Fibroblast of mammary gland (primary cell): Measurements from ENCODE around the gene TTLL8.

Experiments
- DNase-seq: peaks from one replicate; pipeline ENCODE4 v3.0.0-alpha.2; 2010; ENCODE audit warnings: low read depth
- H3K4me3 ChIP-seq: 2 replicates; pipeline ENCODE4 v1.5.1; 2011; ENCODE audit warnings: low read depth, mild to moderate bottlenecking, low read length, moderate library complexity; ENCODE audit not compliant: control insufficient read depth
- CTCF ChIP-seq: conservative IDR thresholded peaks from 2 replicates; pipeline ENCODE4 v1.5.1; 2011; ENCODE audit warnings: low read depth, low read length, inconsistent platforms; ENCODE audit not compliant: control insufficient read depth, insufficient read depth

The TTLL8 gene

GRCh38 chr22:50012211-50013181, 45.6 kb downstream of the TTLL8 start, which contains the start of gene IL17REL:
Gene IL17REL, minus strand, starts transcription at chr22:50012765. Its CDS starts 119 bp downstream, at chr22:50012646.
- DNase-seq: no peak
- H3K4me3 ChIP-seq: no peak within 1 kb of the TSS
- TF ChIP-seq CTCF: peak; percentile 22

- no peak for DNase-seq
- no peak for TF ChIP-seq CTCF
- H3K4me3 ChIP-seq: no peak overlapping the region
These were observed 46.5 kb downstream of the TTLL8 start for GRCh38 chr22:50011447-50012210.

GRCh38 chr22:50010676-50011446, 47.2 kb downstream of the TTLL8 start:
- H3K4me3 ChIP-seq: no peak overlapping the region
- TF ChIP-seq CTCF: no peak
- no peak for DNase-seq

- H3K4me3 ChIP-seq: no peak overlapping the region
- no peak for TF ChIP-seq CTCF
- no peak for DNase-seq
These were observed 48.1 kb downstream of the TTLL8 start for GRCh38 chr22:50009765-50010675.

GRCh38 chr22:50009251-50009650, 48.8 kb downstream of the TTLL8 start:
- DNase-seq: no peak
- no peak overlapping the region for H3K4me3 ChIP-seq
- TF ChIP-seq CTCF: no peak
